ENCODE results near the gene INHA.

- no peak for TF ChIP-seq CTCF (IDR thresholded peaks at IDR 0.05)
- no peak for TF ChIP-seq POLR2A (IDR thresholded peaks at IDR 0.05; ENCODE audit: low read depth)
- no peak for TF ChIP-seq EP300 (IDR thresholded peaks at IDR 0.05)
Observed at GRCh38 chr2:219609149-219609750, 37.1 kb downstream of the INHA start.

Measured in esophagus muscularis mucosa (tissue), 4 donors.